Jurkat, Clone E6-1 (cell line): ENCODE data around the gene PCNX2.

ENCODE experiments used
- DNase-seq: peaks from one replicate; pipeline ENCODE4 v3.0.0-alpha.2; 2011; ENCODE audit warnings: low read depth, low spot score
- H3K4me3 ChIP-seq: 2 replicates; pipeline ENCODE4 v1.5.1; 2011; ENCODE audit warnings: mild to moderate bottlenecking, low read length, control low read depth, moderate library complexity

PCNX2 gene

GRCh38 chr1:233055879-233056641, 239.5 kb downstream of the PCNX2 start:
- DNase-seq = no peak
- H3K4me3 ChIP-seq = no peak overlapping the region

- no peak overlapping the region for H3K4me3 ChIP-seq
- no peak for DNase-seq
These were observed 249.9 kb downstream of the PCNX2 start for GRCh38 chr1:233045588-233045987.

GRCh38 chr1:233042834-233043233, 252.7 kb downstream of the PCNX2 start:
- no peak for DNase-seq
- no peak overlapping the region for H3K4me3 ChIP-seq

- H3K4me3 ChIP-seq = no peak overlapping the region
- DNase-seq = no peak
These were observed 255.0 kb downstream of the PCNX2 start for GRCh38 chr1:233040494-233040893.

- no peak overlapping the region for H3K4me3 ChIP-seq
These were observed 256.9 kb downstream of the PCNX2 start for GRCh38 chr1:233038581-233038980.

GRCh38 chr1:233037843-233038242, 257.7 kb downstream of the PCNX2 start:
- no peak for DNase-seq

More at GRCh38 chr1:233038581-233038980, 256.9 kb downstream of the PCNX2 start:
- DNase-seq = no peak

GRCh38 chr1:233034836-233035235, 260.7 kb downstream of the PCNX2 start:
- DNase-seq = no peak
- H3K4me3 ChIP-seq = no peak overlapping the region

More at GRCh38 chr1:233037843-233038242, 257.7 kb downstream of the PCNX2 start:
- H3K4me3 ChIP-seq = no peak overlapping the region

GRCh38 chr1:233033361-233033760, 262.2 kb downstream of the PCNX2 start:
- no peak overlapping the region for H3K4me3 ChIP-seq
- DNase-seq = no peak

- no peak for DNase-seq
- no peak overlapping the region for H3K4me3 ChIP-seq
These were observed 262.6 kb downstream of the PCNX2 start for GRCh38 chr1:233032916-233033315.

GRCh38 chr1:233031521-233031920, 264.0 kb downstream of the PCNX2 start:
- no peak overlapping the region for H3K4me3 ChIP-seq
- no peak for DNase-seq

- no peak for DNase-seq
- H3K4me3 ChIP-seq = no peak overlapping the region
These were observed 268.5 kb downstream of the PCNX2 start for GRCh38 chr1:233027046-233027445.

GRCh38 chr1:233025567-233025966, 270.0 kb downstream of the PCNX2 start:
- DNase-seq = no peak
- no peak overlapping the region for H3K4me3 ChIP-seq

GRCh38 chr1:233025157-233025556, 270.4 kb downstream of the PCNX2 start:
- DNase-seq = peak; percentile 51
- no peak overlapping the region for H3K4me3 ChIP-seq

- DNase-seq = no peak
- H3K4me3 ChIP-seq = no peak overlapping the region
These were observed 271.3 kb downstream of the PCNX2 start for GRCh38 chr1:233024199-233024598.

- DNase-seq = no peak
- H3K4me3 ChIP-seq = no peak overlapping the region
These were observed 273.3 kb downstream of the PCNX2 start for GRCh38 chr1:233022246-233022645.

- no peak for DNase-seq
- no peak overlapping the region for H3K4me3 ChIP-seq
These were observed 275.1 kb downstream of the PCNX2 start for GRCh38 chr1:233020426-233020825.

GRCh38 chr1:233019778-233020325, 275.7 kb downstream of the PCNX2 start:
- no peak for DNase-seq
- H3K4me3 ChIP-seq = no peak overlapping the region

GRCh38 chr1:233019083-233019482, 276.4 kb downstream of the PCNX2 start:
- no peak overlapping the region for H3K4me3 ChIP-seq
- no peak for DNase-seq

GRCh38 chr1:233016798-233017197, 278.7 kb downstream of the PCNX2 start:
- DNase-seq = no peak

GRCh38 chr1:233015965-233016364, 279.6 kb downstream of the PCNX2 start:
- no peak overlapping the region for H3K4me3 ChIP-seq
- DNase-seq = peak; percentile 96

More at GRCh38 chr1:233016798-233017197, 278.7 kb downstream of the PCNX2 start:
- H3K4me3 ChIP-seq = no peak overlapping the region

GRCh38 chr1:233012021-233012420, 283.5 kb downstream of the PCNX2 start:
- H3K4me3 ChIP-seq = no peak overlapping the region

More at GRCh38 chr1:233012021-233012420, 283.5 kb downstream of the PCNX2 start:
- no peak for DNase-seq
